ENCODE data around the gene OVOL2.

Gene OVOL2

DNA sequence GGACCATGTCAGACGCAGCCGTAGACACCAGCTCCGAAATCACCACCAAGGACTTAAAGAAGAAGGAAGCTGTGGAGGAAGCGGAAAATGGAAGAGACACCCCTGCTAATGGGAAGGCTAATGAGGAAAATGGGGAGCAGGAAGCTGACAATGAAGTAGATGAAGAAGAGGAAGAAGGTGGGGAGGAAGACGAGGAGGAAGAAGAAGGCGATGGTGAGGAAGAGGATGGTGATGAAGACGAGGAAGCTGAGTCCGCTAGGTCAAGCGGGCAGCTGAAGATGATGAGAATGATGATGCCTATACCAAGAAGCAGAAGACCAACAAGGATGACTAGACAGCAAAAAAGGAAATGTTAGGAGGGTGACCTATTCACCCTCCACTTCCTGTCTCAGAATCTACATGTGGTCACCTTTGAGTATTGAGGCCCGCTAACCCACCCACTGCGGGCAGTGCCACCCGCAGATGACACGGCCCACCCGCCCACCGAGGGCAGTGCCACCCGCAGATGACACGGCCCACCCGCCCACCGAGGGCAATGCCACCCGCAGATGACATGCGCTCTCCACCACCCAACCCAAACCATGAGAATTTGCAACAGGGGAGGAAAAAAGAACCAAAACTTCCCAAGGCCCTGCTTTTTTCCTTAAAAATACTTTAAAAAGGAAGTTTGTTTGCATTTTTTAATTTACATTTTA is 45.6 kb downstream of the OVOL2 start:
- no peak for DNase-seq

DNA sequence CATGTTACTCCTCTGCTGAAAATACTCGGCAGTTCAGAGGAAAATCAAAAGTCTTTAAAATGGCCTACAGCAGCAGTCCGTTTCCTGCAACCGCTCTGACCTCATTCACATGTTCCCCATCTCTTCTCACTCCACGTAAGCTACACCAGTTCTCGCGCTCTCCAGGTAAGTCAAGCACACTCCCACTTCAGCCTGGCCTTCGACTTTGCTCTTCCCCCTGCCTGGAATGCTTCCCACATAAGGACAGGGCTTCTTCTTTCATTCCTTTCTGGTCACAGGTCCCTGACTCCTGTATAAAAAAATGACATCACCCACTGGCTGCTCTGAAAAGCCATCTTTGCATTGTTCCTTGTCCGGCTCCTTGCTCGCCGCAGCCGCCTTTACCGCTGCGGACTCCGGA is 46.2 kb downstream of the OVOL2 start:
- DNase-seq = no peak

DNA sequence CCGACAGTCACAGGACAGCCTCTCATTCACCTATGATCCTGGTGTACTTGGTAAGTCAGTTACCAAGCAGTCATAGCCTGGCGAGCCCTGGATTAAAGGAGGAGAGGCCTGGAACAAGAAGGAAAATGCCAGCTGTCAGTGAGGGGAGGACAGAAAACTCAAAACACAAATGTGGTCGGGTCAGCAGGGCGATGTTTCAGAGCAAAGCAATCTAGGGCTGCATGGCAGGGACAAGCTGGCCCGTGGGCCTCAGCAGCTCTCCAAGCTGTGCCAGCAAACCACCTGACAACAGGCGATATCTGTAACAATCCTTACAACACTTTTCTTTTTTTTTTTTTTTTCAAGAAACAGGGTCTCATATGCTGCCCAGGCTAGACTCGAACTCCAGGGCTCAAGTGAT is 48.6 kb downstream of the OVOL2 start:
- DNase-seq = no peak

DNA sequence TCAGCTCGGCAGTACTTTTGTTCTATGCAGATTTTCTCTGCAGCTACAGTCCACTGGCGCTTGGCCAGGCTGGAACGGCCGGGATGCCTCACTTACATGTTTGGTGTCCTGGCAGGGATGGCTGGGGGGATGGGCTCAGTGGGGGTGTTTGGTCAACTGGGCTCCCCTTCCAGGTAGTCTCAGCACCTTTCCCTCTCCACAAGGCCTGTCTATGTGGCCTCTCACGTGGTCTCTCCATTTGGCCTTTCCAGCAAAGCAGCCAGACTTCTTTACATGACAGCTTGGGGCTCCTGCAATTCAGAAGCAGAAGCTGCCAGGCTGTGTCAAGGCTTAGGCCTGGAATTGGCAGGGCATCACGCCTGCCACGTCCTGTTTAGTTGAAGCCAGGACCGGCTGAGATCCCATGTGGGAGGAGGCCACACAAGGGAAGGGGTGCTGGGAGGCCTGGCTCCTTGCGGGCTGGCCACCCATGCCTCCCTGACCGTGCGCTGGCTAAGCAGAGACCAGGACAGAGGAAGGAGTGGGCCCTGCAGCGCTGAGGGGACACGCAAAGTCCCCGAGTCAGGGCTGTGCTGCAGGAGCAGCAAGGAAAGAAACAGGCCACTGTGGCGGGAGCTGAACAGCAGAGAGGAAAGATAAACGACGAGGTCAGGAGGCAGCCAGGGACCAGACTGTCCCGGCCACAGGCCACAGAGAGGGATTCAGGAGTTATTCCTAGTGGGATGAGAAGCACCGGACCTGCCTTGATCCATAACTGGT is 50.0 kb downstream of the OVOL2 start:
- DNase-seq = no peak

DNA sequence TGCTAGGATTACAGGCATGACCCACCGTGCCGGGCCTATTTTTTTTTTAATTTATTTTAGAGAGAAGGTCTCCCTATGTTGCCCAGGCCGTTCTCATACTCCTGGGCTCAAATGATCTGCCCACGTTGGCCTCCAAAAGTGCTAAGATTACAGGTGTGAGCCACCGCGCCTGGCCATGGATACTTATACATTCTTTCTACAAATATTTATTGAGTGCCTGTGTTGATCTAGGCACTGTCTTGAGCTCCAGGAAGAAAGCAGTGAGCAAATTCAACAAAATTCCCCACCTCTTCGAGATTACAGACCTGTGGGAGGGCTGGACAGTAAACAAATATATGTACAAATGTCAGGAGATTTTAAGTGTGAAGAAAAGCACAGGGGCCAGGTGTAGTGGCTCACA is 51.0 kb downstream of the OVOL2 start:
- DNase-seq = no peak

DNA sequence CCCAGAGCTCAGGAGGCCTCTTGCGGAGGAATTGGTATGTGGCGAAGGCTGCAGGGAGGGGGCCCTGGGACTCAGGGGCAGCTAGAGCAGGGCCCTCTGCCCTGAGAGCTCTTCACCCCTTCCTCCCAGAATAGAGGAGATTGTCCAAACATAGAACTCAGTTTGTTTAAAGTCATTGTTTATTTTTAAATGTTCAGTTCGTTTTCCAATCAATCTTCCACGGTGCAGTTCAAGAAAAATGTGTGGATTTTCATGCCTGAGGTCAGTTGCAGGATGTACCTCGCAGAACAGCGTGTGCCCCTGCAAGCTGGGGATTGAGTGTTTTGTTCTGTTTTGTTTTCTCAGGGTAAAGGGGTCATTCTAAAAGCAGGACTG is 51.7 kb downstream of the OVOL2 start:
- no peak for DNase-seq

DNA sequence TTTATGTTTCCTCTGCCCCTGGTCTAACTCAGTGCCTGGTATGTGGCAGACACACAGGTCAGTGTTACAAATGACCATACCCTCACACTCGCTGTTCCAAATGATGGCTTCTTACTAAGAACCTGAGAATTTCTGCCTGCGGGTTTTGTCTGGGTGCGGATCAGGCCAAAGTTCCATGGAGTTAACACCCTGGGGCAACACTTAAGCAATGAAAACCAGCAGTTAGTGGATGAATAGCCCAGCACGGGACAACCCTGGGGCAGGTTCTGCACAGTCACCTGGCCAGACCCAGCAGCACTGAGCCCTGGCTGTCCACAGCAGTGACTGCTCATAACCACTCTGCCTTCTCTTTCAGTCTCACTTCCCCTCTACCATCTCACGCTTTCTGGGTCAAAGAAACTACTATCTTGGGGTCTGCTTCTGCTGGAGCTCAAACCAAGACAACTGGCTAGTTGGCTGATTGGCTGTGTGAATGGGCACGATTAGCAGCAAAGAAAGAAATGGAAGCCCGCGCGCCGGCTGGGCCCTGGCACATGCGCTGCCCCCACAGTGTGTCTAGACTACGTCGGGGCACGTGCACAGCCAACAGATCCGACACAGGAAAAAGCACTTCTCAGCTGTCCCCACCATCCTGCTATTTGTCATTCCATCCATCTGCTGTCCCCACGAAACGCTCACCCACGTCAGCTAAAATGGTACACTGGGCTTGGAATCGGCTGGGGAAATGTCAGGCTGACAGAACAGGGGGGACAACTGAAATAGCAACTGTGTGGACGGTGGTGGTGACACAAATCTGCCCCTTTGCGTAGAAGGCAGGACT is 52.3 kb downstream of the OVOL2 start:
- DNase-seq = no peak

DNA sequence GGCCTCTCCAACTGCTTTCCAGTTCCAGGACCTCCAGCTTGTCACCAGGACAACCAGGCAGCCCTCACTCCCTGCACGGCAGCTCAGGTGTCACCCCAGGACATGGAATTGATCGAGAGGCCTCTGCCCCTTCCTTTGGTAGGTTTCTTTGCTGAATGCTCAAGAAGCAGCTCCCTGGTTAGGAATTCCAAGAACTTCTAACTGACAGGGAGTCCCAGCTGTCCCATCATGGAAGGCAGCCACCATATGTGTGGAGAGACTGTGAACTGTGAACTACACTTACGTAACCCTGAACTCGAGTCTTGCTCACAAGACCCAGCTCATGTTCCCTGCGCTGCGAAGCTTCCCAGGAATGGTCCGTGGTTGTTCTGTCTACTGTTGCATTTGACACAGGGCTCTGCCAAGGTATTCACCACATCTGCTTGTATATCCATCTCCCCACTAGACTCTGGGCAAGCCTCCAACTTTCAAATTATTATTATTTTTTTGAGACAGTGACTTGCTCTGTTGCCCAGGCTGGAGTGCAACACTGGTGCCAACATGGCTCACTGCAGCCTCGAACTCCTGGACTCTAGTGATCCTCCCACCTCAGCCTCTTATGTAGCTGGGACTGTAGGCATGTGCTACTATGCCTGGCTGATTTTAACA is 53.2 kb downstream of the OVOL2 start:
- DNase-seq = no peak

DNA sequence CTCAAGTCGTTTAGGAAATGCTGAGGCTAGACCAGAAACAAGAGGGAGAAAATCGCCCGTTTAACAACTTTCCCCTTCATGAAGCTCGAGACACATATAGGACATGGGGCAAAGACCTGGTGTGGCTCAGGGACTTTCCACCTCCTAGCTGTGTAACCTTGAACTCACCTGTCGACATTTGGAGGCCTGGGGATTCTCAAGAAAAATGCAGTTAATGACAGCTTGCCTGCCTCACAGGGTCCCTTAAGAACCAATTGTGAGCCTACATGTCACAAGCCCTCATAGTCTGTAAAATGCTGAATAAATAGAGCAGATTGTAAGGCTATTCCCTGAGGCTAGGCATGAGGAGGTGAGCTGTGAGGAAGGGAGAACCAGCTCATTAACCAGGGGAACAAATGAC is 53.8 kb downstream of the OVOL2 start:
- no peak for DNase-seq

DNA sequence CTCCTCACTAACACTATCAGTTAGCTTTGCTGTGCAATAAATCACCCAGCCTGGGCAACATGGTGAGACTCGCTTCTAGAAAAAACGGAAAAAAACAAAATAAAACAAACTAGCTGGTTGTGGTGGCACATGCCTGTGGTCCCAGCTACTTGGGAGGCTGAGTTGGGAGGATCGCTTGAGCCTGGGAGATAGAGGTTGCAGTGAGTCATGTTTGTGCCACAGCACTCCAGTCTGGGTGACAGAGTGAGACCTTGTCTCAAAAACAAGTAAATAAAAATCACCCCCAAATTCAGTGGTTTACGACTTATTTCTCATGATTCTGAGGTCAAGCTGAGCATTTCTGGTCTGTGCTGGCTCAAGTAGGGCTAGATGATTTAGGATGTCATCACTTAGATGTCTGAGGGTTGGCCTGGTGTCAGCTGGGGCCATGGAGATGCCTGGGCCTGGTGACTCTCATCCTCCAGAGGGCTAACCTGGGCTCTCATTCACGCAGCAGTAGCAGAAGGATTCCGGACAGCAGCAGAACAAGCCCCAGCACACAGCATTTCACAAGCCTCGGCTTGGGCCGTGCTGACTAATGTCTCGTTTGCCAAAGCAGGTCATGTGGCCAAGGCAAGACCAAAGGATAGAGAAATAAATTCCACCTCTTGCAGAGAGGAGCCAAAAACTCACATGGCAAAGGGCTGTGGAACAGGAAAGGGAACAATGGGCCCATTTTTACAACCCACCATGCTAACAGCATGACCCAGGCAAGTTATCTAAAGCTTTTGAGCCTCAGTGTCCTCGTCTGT is 56.4 kb downstream of the OVOL2 start:
- DNase-seq = no peak

DNA sequence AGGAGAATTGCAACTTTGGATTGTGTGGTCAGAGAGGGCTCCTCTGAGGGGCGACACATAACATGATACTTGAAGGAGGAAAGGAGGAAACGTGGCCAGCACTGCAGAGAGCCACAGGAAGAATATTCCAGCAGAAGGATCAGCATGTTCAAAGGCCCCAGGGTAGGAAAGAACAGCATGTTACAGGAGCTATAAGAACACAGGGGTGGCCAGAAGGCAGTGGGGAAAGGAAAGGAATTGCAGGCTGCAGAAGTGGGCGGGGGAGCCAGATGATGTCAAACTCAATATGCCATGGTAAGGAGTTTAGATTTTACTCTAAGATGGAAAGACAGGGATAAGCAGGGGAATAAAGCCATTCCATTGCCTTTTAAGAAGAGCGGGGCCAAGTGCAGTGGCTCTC is 58.1 kb downstream of the OVOL2 start:
- DNase-seq = no peak

DNA sequence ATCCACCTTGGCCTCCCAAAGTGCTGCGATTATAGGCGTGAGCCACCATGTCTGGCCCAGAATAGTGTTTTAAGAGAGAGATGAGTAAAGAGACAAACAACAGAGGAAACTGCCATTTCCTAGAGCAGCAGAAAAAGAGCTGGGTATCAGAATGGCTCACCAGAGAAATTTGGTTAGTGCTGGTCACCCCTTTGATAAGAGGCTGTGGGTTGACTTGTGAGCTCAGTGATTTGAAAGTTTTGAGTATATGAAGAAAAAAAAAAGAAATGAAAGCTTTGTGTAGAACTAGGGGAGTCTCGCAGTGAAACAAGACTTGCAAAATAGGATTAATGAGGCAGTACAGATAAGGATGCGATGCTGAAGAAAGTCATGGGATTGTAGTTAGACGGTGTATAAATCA is 59.3 kb downstream of the OVOL2 start:
- DNase-seq = no peak

DNA sequence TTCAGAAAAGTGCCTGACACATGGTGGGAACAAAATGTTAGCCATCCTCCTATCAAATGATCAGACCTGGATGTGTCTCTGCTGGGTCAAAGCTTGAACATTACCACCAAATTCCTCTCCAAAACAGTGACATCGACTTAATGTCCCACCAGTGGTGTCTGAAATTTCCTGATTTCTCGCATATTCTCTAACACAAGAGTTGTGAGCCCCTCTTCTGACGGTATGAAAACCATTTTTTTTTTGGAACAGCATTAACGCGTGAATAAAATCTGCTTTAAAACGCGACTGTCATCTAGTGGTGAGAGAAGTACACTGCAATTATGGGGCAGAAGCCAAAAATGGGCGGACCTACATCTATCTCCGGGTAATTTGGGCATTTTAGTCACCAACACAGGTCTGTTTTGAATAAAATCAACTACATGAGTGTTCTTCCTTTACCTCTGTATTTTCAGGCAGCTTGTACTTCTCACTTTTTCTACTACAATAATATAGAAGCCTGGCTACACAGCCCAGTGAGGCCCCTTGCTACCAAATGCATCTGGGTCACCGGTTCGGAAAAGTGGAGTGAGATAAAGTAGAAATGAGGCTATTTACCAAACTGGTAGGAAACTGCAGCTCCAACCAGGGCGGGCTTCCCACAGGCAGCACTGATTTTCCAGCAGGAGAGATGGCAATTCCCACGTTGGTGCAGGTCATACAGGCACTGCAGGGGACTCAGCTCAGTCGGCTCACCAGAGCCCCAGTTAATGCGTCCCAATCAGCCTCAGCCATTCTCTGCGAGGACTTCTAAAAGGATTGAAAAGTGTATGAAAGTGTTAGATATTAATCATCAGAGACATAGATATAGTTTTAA is 61.5 kb downstream of the OVOL2 start:
- DNase-seq = peak; percentile 78

DNA sequence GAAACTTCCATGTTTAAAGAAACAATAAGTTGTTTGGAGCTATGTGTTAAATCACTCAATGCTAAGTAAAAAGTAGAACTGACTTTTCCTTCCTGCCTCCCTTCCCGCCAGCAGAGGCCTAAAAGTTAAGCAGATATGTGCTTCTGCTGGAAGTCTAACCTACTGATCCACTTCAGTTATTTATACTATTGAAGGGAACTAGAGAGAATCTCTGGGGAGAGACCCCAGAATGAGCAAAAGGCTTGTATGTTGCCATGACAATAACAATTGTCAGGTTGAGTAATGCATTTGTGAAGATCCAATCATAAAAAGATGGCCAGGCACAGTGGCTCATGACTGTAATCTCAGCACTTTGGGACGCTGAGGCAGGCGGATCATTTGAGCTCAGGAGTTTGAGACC is 64.2 kb downstream of the OVOL2 start:
- no peak for DNase-seq

DNA sequence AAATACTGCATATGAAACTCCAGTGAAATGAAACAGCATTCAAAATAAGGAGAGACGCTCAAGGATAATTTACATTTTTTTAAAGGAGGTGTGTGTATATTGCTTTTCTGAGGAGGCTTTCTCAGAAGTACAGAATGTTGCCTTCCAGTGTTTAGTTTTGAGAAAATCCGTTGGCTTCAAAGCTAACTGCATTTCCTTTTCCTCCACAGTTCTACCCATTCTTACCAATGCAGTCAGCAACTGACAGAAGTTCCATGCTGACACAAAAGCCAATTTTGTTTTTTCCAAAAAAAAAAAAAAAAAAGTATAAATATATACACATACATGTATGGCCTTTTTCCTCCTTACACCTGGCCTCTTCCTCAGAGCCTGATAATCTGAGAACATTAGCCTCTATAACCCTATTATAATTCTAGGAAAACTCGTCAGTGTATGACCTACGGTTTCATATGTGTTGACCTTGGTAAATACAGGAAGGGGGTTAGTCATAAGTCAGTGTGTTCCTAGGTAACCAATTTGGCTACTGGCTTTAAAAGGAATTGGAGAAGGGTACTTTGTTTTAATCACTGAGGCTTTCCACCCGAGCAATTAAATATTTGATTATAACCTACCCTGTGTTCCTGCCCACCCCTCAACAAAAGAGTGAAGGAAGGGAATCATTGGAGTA is 64.7 kb downstream of the OVOL2 start:
- no peak for DNase-seq

DNA sequence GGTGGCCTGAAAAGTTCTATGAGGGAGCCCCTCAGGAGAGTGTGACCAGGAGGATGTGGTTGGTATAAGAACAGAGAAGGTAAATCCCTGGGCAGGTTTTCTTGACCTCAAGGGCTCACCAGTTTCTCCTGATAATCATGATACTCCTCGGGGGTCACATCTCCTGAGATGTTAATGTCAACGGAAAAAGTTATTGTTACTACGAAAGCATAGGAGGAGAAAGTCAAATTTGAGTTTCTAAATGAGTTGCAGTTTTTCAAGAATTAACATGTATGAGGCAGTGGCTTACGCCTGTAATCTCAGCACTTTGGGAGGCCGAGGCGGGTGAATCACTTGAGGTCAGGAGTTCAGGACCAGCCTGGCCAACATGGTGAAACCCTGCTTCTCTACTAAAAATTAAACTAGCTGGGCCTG is 65.5 kb downstream of the OVOL2 start:
- DNase-seq = no peak

DNA sequence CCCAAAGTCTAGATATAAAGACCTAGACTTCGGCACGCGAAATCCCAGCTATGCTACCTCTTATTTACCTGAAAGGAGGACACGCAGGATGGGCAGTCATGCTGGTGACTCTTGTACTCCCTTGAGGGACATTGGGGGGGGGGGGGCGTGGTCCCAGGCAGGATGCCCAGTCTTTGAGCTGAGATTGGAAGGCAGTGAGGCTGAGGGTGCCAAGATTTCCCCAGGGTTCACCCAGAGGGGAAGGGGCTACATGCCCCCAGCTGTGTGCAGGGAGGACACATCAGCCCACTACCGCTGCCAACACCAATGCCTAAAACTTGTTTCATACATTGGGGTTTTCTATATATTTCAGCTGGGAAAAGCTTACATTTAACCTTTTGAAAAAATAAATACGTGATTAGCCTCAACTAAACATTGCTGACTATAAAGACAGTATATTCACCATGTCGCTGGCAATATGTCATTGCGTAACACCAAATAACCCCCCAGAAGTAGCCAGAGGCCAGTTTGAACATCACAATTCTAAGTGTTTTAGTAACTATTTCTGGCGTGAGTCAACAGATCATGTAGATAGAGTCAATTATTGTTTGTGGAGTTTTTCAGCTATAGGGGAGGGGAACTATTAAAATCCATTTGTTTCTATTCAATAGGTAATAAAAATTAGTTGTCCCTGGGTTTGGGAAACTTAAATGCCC is 67.3 kb downstream of the OVOL2 start:
- DNase-seq = no peak

DNA sequence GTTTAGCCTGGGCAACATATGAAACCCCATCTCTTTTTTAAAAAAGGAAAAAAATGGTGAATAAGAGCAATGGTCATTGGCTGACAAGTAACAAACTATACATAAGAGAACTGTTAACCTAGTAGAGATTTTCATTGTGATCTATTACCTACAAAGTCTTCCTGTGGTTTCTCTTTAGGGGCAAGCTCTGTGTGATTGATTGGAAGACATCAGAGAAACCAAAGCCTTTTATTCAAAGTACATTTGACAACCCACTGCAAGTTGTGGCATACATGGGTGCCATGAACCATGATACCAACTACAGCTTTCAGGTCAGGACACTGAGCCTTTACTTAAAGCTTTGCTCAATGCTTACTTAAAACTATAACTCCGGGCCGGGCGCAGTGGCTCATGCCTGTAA is 69.7 kb downstream of the OVOL2 start:
- DNase-seq = peak; percentile 26

DNA sequence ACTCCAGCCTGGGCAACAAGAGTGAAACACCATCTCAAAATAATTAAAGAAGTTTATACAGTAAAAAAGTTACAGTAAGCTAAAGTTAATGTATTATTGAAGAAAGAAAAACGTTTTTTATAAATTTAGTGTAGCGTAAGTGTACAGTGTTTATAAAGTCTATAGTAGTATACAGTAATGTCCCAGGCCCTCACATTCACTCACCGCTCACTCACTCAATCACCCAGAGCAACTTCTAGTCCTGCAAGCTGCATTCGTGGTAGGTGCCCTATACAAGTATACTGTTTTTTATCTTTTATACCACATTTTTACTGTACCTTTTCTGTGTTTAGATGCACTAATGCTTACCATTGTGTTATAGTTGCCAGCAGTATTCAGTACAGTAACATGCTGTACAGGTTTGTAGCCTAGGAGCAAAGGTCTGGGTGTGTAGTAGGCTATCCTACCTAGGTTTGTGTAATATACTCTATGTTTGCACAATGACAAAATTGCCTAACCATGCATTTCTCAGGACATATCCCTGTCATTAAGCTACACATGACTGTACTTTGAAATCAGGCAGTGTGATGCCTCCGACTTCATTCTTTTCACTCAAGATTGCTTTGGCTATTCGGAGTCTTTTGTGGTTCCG is 72.2 kb downstream of the OVOL2 start:
- DNase-seq = no peak

DNA sequence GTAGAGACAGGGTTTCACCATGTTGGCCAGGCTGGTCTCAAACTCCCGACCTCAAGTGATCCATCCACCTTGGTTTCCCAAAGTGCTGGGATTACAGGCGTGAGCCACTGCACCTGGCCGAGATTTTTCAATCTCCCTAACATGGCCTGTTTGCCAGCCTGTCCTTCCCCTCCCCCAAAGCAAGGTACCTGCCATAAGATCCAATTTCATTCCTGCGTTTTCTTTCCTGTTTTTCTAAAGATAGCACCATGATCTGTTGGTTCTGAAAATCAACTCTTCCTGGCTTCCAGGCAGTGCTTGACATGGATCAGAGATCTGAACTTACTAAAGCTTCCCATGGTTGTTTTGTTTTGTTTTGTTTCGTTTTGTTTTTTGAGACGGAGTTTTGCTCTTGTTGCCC is 81.4 kb downstream of the OVOL2 start:
- DNase-seq = no peak
